Subcutaneous adipose tissue (tissue), 4 donors: ENCODE measurements around the gene C1orf198. TPM values are rescaled to one million over a fixed set of nuclear protein-coding genes. Genes with fewer than 3 reads are reported as not detected.

ENCODE experiments used
- total RNA-seq, 4 donors: library from RNA; depleted of rRNA; stranded (reverse); fragments of >200 nt; gene quantifications; one replicate each; pipeline ENCODE4 v1.1.0, GENCODE V29; 2016
- TF ChIP-seq, protein P1 (sequence below): fragments of 450-650 bp; IDR thresholded peaks from one replicate; pipeline ENCODE4 v1.5.1; 2016; ENCODE audit warnings: low read depth, mild to moderate bottlenecking, control low read depth, antibody characterized with exemption, moderate library complexity

C1orf198 gene
- total RNA-seq, 4 donors from 2014 or later = 37.4 to 103 (median 48.1) TPM

GRCh38 chr1:230860617-230861384 lies 7.5 kb downstream of the C1orf198 start:
- TF ChIP-seq, protein P1, sequence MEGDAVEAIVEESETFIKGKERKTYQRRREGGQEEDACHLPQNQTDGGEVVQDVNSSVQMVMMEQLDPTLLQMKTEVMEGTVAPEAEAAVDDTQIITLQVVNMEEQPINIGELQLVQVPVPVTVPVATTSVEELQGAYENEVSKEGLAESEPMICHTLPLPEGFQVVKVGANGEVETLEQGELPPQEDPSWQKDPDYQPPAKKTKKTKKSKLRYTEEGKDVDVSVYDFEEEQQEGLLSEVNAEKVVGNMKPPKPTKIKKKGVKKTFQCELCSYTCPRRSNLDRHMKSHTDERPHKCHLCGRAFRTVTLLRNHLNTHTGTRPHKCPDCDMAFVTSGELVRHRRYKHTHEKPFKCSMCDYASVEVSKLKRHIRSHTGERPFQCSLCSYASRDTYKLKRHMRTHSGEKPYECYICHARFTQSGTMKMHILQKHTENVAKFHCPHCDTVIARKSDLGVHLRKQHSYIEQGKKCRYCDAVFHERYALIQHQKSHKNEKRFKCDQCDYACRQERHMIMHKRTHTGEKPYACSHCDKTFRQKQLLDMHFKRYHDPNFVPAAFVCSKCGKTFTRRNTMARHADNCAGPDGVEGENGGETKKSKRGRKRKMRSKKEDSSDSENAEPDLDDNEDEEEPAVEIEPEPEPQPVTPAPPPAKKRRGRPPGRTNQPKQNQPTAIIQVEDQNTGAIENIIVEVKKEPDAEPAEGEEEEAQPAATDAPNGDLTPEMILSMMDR = no peak

- TF ChIP-seq, protein P1 = no peak
These were observed 9.2 kb downstream of the C1orf198 start for GRCh38 chr1:230858918-230859729.

DNA sequence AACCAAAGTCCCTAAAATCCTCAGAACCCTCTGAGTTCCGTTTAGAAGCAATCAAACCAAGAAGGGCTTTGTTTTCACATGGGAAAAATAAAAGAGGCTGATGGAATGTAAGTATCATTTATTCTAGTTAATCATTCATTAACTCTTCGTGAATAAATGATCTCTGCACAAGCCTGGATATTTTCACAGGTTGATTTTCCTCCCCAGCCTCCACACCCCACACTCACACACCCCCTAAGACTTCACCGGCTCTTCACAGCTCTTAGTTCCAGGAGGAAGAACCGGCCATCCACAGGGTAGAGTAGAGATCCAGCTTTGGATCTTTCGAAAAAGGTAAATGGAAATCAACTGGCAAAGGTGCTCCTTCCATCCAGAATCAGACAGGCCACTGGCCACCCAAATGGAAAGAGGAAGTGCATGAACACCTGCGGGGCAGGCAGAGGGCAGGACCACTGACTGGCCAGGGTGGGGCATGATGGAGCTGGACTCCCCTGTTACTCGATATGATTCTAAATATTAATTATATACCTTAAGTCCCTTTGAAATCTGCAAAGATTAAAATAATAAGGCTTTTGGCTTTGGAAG lies 10.0 kb downstream of the C1orf198 start:
- TF ChIP-seq, protein P1 = no peak

- TF ChIP-seq, protein P1 = no peak
These were observed 10.5 kb downstream of the C1orf198 start for GRCh38 chr1:230857822-230858221.

GRCh38 chr1:230857077-230857476 lies 11.2 kb downstream of the C1orf198 start:
- TF ChIP-seq, protein P1 = no peak

- TF ChIP-seq, protein P1 = no peak
These were observed 12.4 kb downstream of the C1orf198 start for GRCh38 chr1:230855886-230856285.

- TF ChIP-seq, protein P1 = no peak
These were observed 13.9 kb downstream of the C1orf198 start for GRCh38 chr1:230854423-230854822.
